ENCODE data around the gene ZNF219.

Gene ZNF219

DNA sequence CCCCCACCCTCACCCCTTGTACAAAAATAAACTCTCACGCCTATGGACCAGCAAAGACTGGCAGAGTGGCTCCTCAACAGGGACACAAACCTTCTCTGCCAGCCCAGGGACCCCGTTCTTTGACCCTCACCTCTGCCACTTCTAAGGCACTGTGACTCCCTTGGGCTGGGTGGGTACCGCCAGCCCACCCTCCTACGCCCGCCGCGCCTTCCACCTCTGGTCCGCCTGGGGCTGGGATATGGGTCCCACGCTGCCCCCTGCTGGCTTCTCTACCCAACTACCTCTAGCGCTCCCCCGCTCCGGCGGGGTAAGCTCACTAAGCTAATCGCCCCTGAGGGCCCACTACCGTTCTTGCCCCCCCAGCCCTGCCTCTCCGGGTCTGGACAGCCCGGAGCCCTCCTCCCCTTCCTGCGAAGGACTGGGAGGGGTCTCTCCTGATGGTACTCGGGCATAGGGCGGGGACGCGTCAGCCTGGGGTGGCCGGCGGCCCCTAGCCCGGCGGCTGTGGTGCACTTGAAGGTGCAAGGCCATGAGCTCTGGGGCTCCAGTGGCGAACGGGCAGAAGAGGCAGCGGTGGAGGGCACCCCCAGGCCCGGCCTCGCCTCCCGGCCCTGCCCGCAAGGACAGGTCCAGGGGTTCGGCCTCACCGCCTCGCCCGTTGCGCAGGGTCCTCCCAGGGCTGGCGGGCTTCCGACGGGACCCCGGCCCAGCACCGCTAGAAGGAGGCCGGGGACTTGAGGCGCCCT lies 8.1 kb downstream of the ZNF219 start:
- no peak overlapping the region for H3K4me2 ChIP-seq (ENCODE audit: low read length)
- H3K9me3 ChIP-seq (ENCODE audit: control insufficient read depth, low read length): no peaks in the 10 kb centered on the region
- peaks cover 10% of the 10 kb centered on the region for H3K79me2 ChIP-seq
- TF ChIP-seq, protein P1, sequence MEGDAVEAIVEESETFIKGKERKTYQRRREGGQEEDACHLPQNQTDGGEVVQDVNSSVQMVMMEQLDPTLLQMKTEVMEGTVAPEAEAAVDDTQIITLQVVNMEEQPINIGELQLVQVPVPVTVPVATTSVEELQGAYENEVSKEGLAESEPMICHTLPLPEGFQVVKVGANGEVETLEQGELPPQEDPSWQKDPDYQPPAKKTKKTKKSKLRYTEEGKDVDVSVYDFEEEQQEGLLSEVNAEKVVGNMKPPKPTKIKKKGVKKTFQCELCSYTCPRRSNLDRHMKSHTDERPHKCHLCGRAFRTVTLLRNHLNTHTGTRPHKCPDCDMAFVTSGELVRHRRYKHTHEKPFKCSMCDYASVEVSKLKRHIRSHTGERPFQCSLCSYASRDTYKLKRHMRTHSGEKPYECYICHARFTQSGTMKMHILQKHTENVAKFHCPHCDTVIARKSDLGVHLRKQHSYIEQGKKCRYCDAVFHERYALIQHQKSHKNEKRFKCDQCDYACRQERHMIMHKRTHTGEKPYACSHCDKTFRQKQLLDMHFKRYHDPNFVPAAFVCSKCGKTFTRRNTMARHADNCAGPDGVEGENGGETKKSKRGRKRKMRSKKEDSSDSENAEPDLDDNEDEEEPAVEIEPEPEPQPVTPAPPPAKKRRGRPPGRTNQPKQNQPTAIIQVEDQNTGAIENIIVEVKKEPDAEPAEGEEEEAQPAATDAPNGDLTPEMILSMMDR (IDR thresholded peaks at IDR 0.05): peak; percentile 66
- H3K27me3 ChIP-seq (ENCODE audit: control insufficient read depth, insufficient read depth, low read length): no peaks in the 10 kb centered on the region
- H2AFZ ChIP-seq: no peak overlapping the region
- peaks cover 26% of the 10 kb centered on the region for H3K4me1 ChIP-seq
- no peak overlapping the region for H3K27ac ChIP-seq
- H3K4me3 ChIP-seq (ENCODE audit: low read depth, low read length): no peak overlapping the region
- no peaks in the 10 kb centered on the region for H3K36me3 ChIP-seq (ENCODE audit: control insufficient read depth, insufficient read depth, low read length)
- no peak overlapping the region for H3K9ac ChIP-seq

- no peak overlapping the region for H3K9ac ChIP-seq
- H3K27ac ChIP-seq: no peak overlapping the region
- no peaks in the 10 kb centered on the region for H3K36me3 ChIP-seq (ENCODE audit: control insufficient read depth, insufficient read depth, low read length)
Measured at GRCh38 chr14:21089877-21090193, 8.6 kb downstream of the ZNF219 start.

GRCh38 chr14:21089271-21089670 lies 9.2 kb downstream of the ZNF219 start:
- Histone ChIP-seq H3K27ac (no peak overlapping the region), H3K9ac (no peak overlapping the region)

More at GRCh38 chr14:21089877-21090193, 8.6 kb downstream of the ZNF219 start:
- no peaks in the 10 kb centered on the region for H3K27me3 ChIP-seq (ENCODE audit: control insufficient read depth, insufficient read depth, low read length)
- no peak overlapping the region for H3K4me2 ChIP-seq (ENCODE audit: low read length)
- H3K4me1 ChIP-seq: peaks cover 26% of the 10 kb centered on the region
- TF ChIP-seq, protein P1 (IDR thresholded peaks at IDR 0.05): no peak
- no peaks in the 10 kb centered on the region for H3K9me3 ChIP-seq (ENCODE audit: control insufficient read depth, low read length)
- no peak overlapping the region for H2AFZ ChIP-seq
- no peak overlapping the region for H3K4me3 ChIP-seq (ENCODE audit: low read depth, low read length)
- H3K79me2 ChIP-seq: peaks cover 10% of the 10 kb centered on the region

GRCh38 chr14:21088687-21089086 lies 9.8 kb downstream of the ZNF219 start:
- H3K9me3 ChIP-seq (ENCODE audit: control insufficient read depth, low read length): no peaks in the 10 kb centered on the region
- H3K9ac ChIP-seq: no peak overlapping the region
- H3K36me3 ChIP-seq (ENCODE audit: control insufficient read depth, insufficient read depth, low read length): no peaks in the 10 kb centered on the region
- H3K27ac ChIP-seq: no peak overlapping the region
- H3K27me3 ChIP-seq (ENCODE audit: control insufficient read depth, insufficient read depth, low read length): no peaks in the 10 kb centered on the region
- no peak overlapping the region for H2AFZ ChIP-seq
- TF ChIP-seq, protein P1 (IDR thresholded peaks at IDR 0.05): no peak
- H3K4me3 ChIP-seq (ENCODE audit: low read depth, low read length): no peak overlapping the region
- peaks cover 10% of the 10 kb centered on the region for H3K79me2 ChIP-seq
- H3K4me1 ChIP-seq: peaks cover 18% of the 10 kb centered on the region
- H3K4me2 ChIP-seq (ENCODE audit: low read length): no peak overlapping the region

More at GRCh38 chr14:21089271-21089670, 9.2 kb downstream of the ZNF219 start:
- Histone ChIP-seq H3K9me3 (ENCODE audit: control insufficient read depth, low read length) (no peaks in the 10 kb centered on the region), H3K4me2 (ENCODE audit: low read length) (no peak overlapping the region), H3K79me2 (peaks cover 10% of the 10 kb centered on the region), H3K4me1 (peaks cover 24% of the 10 kb centered on the region), H3K36me3 (ENCODE audit: control insufficient read depth, insufficient read depth, low read length) (no peaks in the 10 kb centered on the region), H3K27me3 (ENCODE audit: control insufficient read depth, insufficient read depth, low read length) (no peaks in the 10 kb centered on the region), H3K4me3 (ENCODE audit: low read depth, low read length) (no peak overlapping the region), H2AFZ (no peak overlapping the region)
- TF ChIP-seq, protein P1 (IDR thresholded peaks at IDR 0.05): no peak
